Neural progenitor cell (in vitro differentiated cells): ENCODE measurements around the gene MAGEB17.

Source experiments
- EZH2 ChIP-seq: fragments of 200-600 bp; sonication (generic); IDR thresholded peaks from 2 replicates; pipeline ENCODE4 v1.6.1; 2017; ENCODE audit warnings: antibody characterized with exemption, mild to moderate bottlenecking, moderate library complexity
- EZH2phosphoT487 ChIP-seq: fragments of 200-600 bp; sonication (generic); IDR thresholded peaks from 2 replicates; pipeline ENCODE4 v1.6.1; 2017; ENCODE audit warnings: antibody characterized with exemption
- TF ChIP-seq, protein P1 (sequence below): fragments of 200-600 bp; sonication (generic); IDR thresholded peaks from 2 replicates; pipeline ENCODE4 v1.5.1; 2017; ENCODE audit warnings: antibody characterized with exemption, mild to moderate bottlenecking

DNA sequence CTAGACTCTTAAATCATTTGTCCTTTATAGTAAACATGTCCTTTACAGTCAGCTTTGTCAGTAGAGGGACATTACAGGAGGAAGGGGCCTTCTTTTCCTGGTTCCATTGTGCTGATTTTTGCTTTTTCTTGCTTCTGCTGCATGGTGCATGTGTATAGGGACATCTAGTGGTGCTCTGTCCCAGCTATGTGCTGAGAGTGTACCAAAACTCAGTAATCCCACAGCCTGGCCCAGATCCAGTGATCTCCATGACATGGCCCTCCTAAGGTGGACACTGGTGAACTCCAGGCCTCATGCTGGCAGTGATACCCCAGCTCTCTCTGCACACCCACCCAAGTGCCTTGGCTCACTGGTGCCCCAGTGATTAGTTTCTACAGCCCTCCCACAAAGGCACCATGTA is 45.2 kb downstream of the MAGEB17 start:
- TF ChIP-seq, protein P1, sequence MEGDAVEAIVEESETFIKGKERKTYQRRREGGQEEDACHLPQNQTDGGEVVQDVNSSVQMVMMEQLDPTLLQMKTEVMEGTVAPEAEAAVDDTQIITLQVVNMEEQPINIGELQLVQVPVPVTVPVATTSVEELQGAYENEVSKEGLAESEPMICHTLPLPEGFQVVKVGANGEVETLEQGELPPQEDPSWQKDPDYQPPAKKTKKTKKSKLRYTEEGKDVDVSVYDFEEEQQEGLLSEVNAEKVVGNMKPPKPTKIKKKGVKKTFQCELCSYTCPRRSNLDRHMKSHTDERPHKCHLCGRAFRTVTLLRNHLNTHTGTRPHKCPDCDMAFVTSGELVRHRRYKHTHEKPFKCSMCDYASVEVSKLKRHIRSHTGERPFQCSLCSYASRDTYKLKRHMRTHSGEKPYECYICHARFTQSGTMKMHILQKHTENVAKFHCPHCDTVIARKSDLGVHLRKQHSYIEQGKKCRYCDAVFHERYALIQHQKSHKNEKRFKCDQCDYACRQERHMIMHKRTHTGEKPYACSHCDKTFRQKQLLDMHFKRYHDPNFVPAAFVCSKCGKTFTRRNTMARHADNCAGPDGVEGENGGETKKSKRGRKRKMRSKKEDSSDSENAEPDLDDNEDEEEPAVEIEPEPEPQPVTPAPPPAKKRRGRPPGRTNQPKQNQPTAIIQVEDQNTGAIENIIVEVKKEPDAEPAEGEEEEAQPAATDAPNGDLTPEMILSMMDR = peak; percentile 54
- TF ChIP-seq EZH2 (no peak), EZH2phosphoT487 (no peak)
